Muscle layer of duodenum (tissue), 2 donors: ENCODE results near the gene ROBO3.

Source experiments
- H3K27ac ChIP-seq: one replicate; pipeline ENCODE4 v1.7.0; 2013; ENCODE audit warnings: mild to moderate bottlenecking, low read length
- H3K27me3 ChIP-seq: one replicate; pipeline ENCODE4 v1.7.0; 2013; ENCODE audit warnings: low read depth, mild to moderate bottlenecking, control low read depth, low read length
- H3K36me3 ChIP-seq, 2 donors: one replicate each; pipeline ENCODE4 v1.7.0; 2013; ENCODE audit warnings: low read length in 2 of 2, control low read depth in 1 of 2, mild to moderate bottlenecking in 1 of 2; ENCODE audit not compliant: insufficient read depth in 2 of 2, control insufficient read depth in 1 of 2
- H3K4me1 ChIP-seq, 2 donors: one replicate each; pipeline ENCODE4 v1.7.0; 2013; ENCODE audit warnings: low read length in 2 of 2, mild to moderate bottlenecking in 2 of 2, control low read depth in 1 of 2, moderate library complexity in 1 of 2; ENCODE audit not compliant: insufficient read depth in 2 of 2, control insufficient read depth in 1 of 2
- H3K4me3 ChIP-seq, 2 donors: one replicate each; pipeline ENCODE4 v1.7.0; 2013; ENCODE audit warnings: low read length in 2 of 2, low read depth in 1 of 2, mild to moderate bottlenecking in 1 of 2
- H3K9me3 ChIP-seq, 2 donors: one replicate each; pipeline ENCODE4 v1.7.0; 2013; ENCODE audit warnings: low read length in 2 of 2, control low read depth in 1 of 2, mild to moderate bottlenecking in 1 of 2; ENCODE audit not compliant: control insufficient read depth in 1 of 2
- donor health status: healthy.

Gene ROBO3

GRCh38 chr11:124886476-124886875 lies 21.2 kb downstream of the ROBO3 start:
- no peak overlapping the region for H3K27ac ChIP-seq
- H3K4me1 ChIP-seq: no peaks in the 10 kb centered on the region
- no peak overlapping the region for H3K4me3 ChIP-seq
- no peaks in the 10 kb centered on the region for H3K9me3 ChIP-seq
- no peaks in the 10 kb centered on the region for H3K36me3 ChIP-seq
- H3K27me3 ChIP-seq: no peaks in the 10 kb centered on the region

- no peaks in the 10 kb centered on the region for H3K36me3 ChIP-seq
Measured at GRCh38 chr11:124886978-124887666, 21.9 kb downstream of the ROBO3 start.

GRCh38 chr11:124887667-124888013 lies 22.4 kb downstream of the ROBO3 start:
- H3K27ac ChIP-seq: no peak overlapping the region
- no peak overlapping the region for H3K4me3 ChIP-seq
- H3K36me3 ChIP-seq: no peaks in the 10 kb centered on the region
- H3K9me3 ChIP-seq: no peaks in the 10 kb centered on the region
- H3K27me3 ChIP-seq: no peaks in the 10 kb centered on the region
- H3K4me1 ChIP-seq: no peaks in the 10 kb centered on the region

More at GRCh38 chr11:124886978-124887666, 21.9 kb downstream of the ROBO3 start:
- no peak overlapping the region for H3K27ac ChIP-seq
- no peaks in the 10 kb centered on the region for H3K4me1 ChIP-seq
- no peaks in the 10 kb centered on the region for H3K27me3 ChIP-seq
- no peaks in the 10 kb centered on the region for H3K9me3 ChIP-seq
- no peak overlapping the region for H3K4me3 ChIP-seq

- no peaks in the 10 kb centered on the region for H3K9me3 ChIP-seq
Measured at GRCh38 chr11:124889191-124890091, 24.2 kb downstream of the ROBO3 start.

GRCh38 chr11:124890151-124890550 lies 24.9 kb downstream of the ROBO3 start:
- Histone ChIP-seq H3K27ac (no peak overlapping the region), H3K36me3 (no peaks in the 10 kb centered on the region), H3K4me3 (no peak overlapping the region), H3K9me3 (no peaks in the 10 kb centered on the region), H3K4me1 (no peaks in the 10 kb centered on the region), H3K27me3 (no peaks in the 10 kb centered on the region)

More at GRCh38 chr11:124889191-124890091, 24.2 kb downstream of the ROBO3 start:
- Histone ChIP-seq H3K27ac (no peak overlapping the region), H3K4me3 (no peak overlapping the region), H3K36me3 (no peaks in the 10 kb centered on the region), H3K4me1 (no peaks in the 10 kb centered on the region), H3K27me3 (no peaks in the 10 kb centered on the region)

- Histone ChIP-seq H3K9me3 (no peaks in the 10 kb centered on the region), H3K4me3 (no peak overlapping the region), H3K27me3 (no peaks in the 10 kb centered on the region), H3K27ac (no peak overlapping the region), H3K36me3 (no peaks in the 10 kb centered on the region), H3K4me1 (no peaks in the 10 kb centered on the region)
Measured at GRCh38 chr11:124890683-124891372, 25.6 kb downstream of the ROBO3 start.

GRCh38 chr11:124891373-124891861 lies 26.2 kb downstream of the ROBO3 start:
- Histone ChIP-seq H3K27ac (no peak overlapping the region), H3K4me1 (no peaks in the 10 kb centered on the region)

GRCh38 chr11:124892146-124892545 lies 26.9 kb downstream of the ROBO3 start:
- H3K4me1 ChIP-seq: no peaks in the 10 kb centered on the region
- H3K9me3 ChIP-seq: no peaks in the 10 kb centered on the region
- no peak overlapping the region for H3K4me3 ChIP-seq

More at GRCh38 chr11:124891373-124891861, 26.2 kb downstream of the ROBO3 start:
- H3K36me3 ChIP-seq: no peaks in the 10 kb centered on the region
- H3K4me3 ChIP-seq: no peak overlapping the region
- H3K27me3 ChIP-seq: no peaks in the 10 kb centered on the region
- no peaks in the 10 kb centered on the region for H3K9me3 ChIP-seq

GRCh38 chr11:124892750-124893454 lies 27.7 kb downstream of the ROBO3 start:
- Histone ChIP-seq H3K9me3 (no peaks in the 10 kb centered on the region), H3K4me3 (no peak overlapping the region), H3K27me3 (no peaks in the 10 kb centered on the region), H3K4me1 (no peaks in the 10 kb centered on the region), H3K27ac (no peak overlapping the region), H3K36me3 (no peaks in the 10 kb centered on the region)

More at GRCh38 chr11:124892146-124892545, 26.9 kb downstream of the ROBO3 start:
- Histone ChIP-seq H3K27ac (no peak overlapping the region), H3K36me3 (no peaks in the 10 kb centered on the region), H3K27me3 (no peaks in the 10 kb centered on the region)

GRCh38 chr11:124893781-124894401 lies 28.7 kb downstream of the ROBO3 start:
- Histone ChIP-seq H3K4me1 (no peaks in the 10 kb centered on the region), H3K27ac (no peak overlapping the region), H3K27me3 (no peaks in the 10 kb centered on the region), H3K9me3 (no peaks in the 10 kb centered on the region), H3K4me3 (no peak overlapping the region), H3K36me3 (no peaks in the 10 kb centered on the region)
